Stimulated activated CD8-positive, alpha-beta memory T cell treated with anti-CD3 and anti-CD28 coated beads, Interleukin-15, amount 100 ng/mL, for 4 hours (primary cell): Measurements from ENCODE around the gene OR2W1.

Experiments used
- DNase-seq, 2 donors: peaks; one replicate each; pipeline ENCODE4 v3.0.0-alpha.2; 2020; ENCODE audit warnings: low read depth in 2 of 2

The OR2W1 gene

GRCh38 chr6:28996844-28997510 is 48.0 kb downstream of the OR2W1 start:
- no peak for DNase-seq

- DNase-seq, result no peak
Measured at GRCh38 chr6:28995093-28995650, 49.8 kb downstream of the OR2W1 start.
